Gastrocnemius medialis (tissue), 4 donors: ENCODE data around the gene CSN3.

Source experiments
- CTCF ChIP-seq, 5 experiments: fragments of 450-650 bp in 3 of 5; fragments of 200-600 bp in 2 of 5; sonication (generic) in 2 of 5; IDR thresholded peaks in 4 of 5; conservative IDR thresholded peaks in 1 of 5; 1 replicate in 4 of 5; 2 replicates in 1 of 5; pipeline ENCODE4 v1.5.1; 2016 to 2019; ENCODE audit warnings: antibody characterized with exemption in 5 of 5, mild to moderate bottlenecking in 3 of 5, moderate library complexity in 3 of 5
- POLR2A ChIP-seq, 2 donors: fragments of 450-650 bp; IDR thresholded peaks; one replicate each; pipeline ENCODE4 v1.6.1; 2017; ENCODE audit warnings: antibody characterized with exemption in 2 of 2, mild to moderate bottlenecking in 2 of 2, moderate library complexity in 2 of 2

DNA sequence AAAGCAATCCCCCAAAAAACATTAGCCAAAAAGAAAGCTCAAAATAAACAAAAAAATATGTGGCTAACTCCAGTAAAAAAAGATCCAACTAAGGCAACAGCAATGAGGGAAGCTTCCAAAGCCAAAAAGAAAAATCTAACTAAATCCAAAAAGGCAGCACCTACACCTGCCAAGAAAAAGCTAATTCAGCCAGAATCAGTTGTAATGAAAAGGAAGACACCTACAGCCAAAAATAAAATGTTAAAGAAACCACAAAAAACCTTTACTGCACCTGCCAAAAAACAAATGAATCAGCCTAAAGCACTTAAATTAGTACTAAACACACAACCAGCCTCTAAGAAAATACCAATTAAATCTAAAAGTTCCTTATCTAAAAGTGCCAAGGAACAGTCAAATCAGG is 55.2 kb downstream of the CSN3 start:
- TF ChIP-seq CTCF (IDR thresholded peaks at IDR 0.05 in 4 of 5, conservative IDR thresholded peaks at IDR 0.05 in 1 of 5) (no peak), POLR2A (IDR thresholded peaks at IDR 0.05) (no peak)
